ENCODE results near the gene ARHGAP4. TPM values are rescaled to one million over a fixed set of nuclear protein-coding genes. Genes with fewer than 3 reads are reported as not detected.

The ARHGAP4 gene
- total RNA-seq, 2 donors from 2014 or later = 56.0 to 65.0 TPM

DNA sequence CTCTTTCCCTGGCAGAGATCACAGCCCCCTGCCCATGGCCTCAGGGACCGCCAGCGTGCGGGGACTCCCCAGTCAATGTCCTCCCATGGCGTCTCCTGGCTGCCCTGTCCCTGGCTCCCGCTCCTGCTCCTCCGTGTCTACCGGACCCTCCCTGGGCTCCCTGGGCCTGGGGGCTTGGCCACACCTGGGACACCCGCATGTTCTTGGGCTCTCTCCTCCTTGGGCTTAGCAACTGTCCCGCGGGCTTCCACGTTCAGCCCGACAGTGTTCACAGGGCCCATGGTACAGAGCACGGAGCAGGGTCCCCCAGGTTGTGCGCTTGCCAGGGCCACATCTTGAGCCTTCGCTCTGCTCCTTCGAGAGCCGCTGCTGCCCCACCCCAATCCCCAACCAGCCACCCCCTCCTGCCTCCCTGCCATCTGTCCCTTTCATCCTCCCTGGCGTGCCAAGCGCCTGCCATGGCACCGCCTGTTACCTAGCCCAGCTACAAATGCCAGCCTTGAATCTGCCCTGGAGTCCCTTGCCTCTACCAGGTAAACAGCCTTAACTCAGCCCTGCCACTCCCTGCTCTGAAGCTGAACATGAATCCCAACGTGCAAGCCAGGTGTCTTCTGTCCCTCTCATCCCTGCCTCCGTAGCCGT lies 17.7 kb downstream of the ARHGAP4 start:
- H3K4me3 Mint-ChIP-seq = no peak overlapping the region
- peaks cover 56% of the 10 kb centered on the region for H3K9me3 Mint-ChIP-seq
- H3K27me3 Mint-ChIP-seq (ENCODE audit: insufficient read depth) = no peaks in the 10 kb centered on the region
- Histone ChIP-seq H3K27me3 (ENCODE audit: control insufficient read depth, insufficient read depth, low read length, poor library complexity, severe bottlenecking) (no peaks in the 10 kb centered on the region), H3K9ac (ENCODE audit: extremely low read depth, low read length, poor library complexity, severe bottlenecking) (no peak overlapping the region), H3K4me3 (ENCODE audit: low read length) (no peak overlapping the region), H3K9me3 (ENCODE audit: control insufficient read depth, low read length) (no peaks in the 10 kb centered on the region), H3K27ac (ENCODE audit: low read depth, low read length) (no peak overlapping the region), H3K36me3 (ENCODE audit: control insufficient read depth, insufficient read depth, low read length) (no peaks in the 10 kb centered on the region), H3K4me1 (ENCODE audit: control insufficient read depth, insufficient read depth, low read length) (no peaks in the 10 kb centered on the region)
- DNase-seq = peak; percentile 22
- H3K36me3 Mint-ChIP-seq (ENCODE audit: low read depth) = peaks cover 2% of the 10 kb centered on the region
- 95 to 98% methylated on average over 6 to 23 of the region's 23 CpGs for WGBS, 2 experiments (ENCODE audit: insufficient coverage in 1 of 2, insufficient read length in 1 of 2)
- TF ChIP-seq, protein P1, sequence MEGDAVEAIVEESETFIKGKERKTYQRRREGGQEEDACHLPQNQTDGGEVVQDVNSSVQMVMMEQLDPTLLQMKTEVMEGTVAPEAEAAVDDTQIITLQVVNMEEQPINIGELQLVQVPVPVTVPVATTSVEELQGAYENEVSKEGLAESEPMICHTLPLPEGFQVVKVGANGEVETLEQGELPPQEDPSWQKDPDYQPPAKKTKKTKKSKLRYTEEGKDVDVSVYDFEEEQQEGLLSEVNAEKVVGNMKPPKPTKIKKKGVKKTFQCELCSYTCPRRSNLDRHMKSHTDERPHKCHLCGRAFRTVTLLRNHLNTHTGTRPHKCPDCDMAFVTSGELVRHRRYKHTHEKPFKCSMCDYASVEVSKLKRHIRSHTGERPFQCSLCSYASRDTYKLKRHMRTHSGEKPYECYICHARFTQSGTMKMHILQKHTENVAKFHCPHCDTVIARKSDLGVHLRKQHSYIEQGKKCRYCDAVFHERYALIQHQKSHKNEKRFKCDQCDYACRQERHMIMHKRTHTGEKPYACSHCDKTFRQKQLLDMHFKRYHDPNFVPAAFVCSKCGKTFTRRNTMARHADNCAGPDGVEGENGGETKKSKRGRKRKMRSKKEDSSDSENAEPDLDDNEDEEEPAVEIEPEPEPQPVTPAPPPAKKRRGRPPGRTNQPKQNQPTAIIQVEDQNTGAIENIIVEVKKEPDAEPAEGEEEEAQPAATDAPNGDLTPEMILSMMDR (conservative IDR thresholded peaks at IDR 0.05) = no peak
- H3K27ac Mint-ChIP-seq = no peak overlapping the region
- H3K4me1 Mint-ChIP-seq = peaks cover 5% of the 10 kb centered on the region

DNA sequence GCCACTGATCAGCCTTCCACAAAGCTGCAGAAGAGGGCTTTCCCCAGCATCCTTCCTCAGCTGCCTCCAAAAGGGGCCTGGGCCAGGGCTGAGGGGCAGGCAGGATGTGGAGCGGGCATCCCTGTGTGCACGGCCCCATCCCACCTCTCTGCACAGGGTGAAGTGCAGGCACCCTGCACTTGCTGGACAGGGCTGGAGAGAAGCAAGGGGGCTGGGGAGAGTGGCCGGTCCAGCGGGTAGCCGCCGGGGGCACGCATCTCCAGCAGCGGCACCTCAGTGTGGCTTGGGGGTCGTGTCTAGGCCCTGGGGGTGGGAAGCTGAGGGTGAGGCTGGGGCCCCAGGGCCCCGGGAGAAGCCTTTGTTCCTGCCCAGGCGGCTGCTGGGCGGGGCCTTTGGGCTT lies 18.6 kb downstream of the ARHGAP4 start:
- Mint-ChIP-seq H3K27ac (no peak overlapping the region), H3K4me1 (peaks cover 5% of the 10 kb centered on the region), H3K36me3 (ENCODE audit: low read depth) (peaks cover 2% of the 10 kb centered on the region), H3K27me3 (ENCODE audit: insufficient read depth) (no peaks in the 10 kb centered on the region), H3K9me3 (peaks cover 61% of the 10 kb centered on the region), H3K4me3 (no peak overlapping the region)
- WGBS, 2 experiments (ENCODE audit: insufficient coverage in 1 of 2, insufficient read length in 1 of 2) = 91 to 93% methylated on average over 3 to 12 of the region's 12 CpGs
- peak; percentile 26 for DNase-seq
- Histone ChIP-seq H3K4me3 (ENCODE audit: low read length) (no peak overlapping the region), H3K36me3 (ENCODE audit: control insufficient read depth, insufficient read depth, low read length) (no peaks in the 10 kb centered on the region), H3K27ac (ENCODE audit: low read depth, low read length) (no peak overlapping the region), H3K27me3 (ENCODE audit: control insufficient read depth, insufficient read depth, low read length, poor library complexity, severe bottlenecking) (no peaks in the 10 kb centered on the region), H3K4me1 (ENCODE audit: control insufficient read depth, insufficient read depth, low read length) (no peaks in the 10 kb centered on the region), H3K9me3 (ENCODE audit: control insufficient read depth, low read length) (no peaks in the 10 kb centered on the region), H3K9ac (ENCODE audit: extremely low read depth, low read length, poor library complexity, severe bottlenecking) (no peak overlapping the region)
- TF ChIP-seq, protein P1 (conservative IDR thresholded peaks at IDR 0.05) = no peak

DNA sequence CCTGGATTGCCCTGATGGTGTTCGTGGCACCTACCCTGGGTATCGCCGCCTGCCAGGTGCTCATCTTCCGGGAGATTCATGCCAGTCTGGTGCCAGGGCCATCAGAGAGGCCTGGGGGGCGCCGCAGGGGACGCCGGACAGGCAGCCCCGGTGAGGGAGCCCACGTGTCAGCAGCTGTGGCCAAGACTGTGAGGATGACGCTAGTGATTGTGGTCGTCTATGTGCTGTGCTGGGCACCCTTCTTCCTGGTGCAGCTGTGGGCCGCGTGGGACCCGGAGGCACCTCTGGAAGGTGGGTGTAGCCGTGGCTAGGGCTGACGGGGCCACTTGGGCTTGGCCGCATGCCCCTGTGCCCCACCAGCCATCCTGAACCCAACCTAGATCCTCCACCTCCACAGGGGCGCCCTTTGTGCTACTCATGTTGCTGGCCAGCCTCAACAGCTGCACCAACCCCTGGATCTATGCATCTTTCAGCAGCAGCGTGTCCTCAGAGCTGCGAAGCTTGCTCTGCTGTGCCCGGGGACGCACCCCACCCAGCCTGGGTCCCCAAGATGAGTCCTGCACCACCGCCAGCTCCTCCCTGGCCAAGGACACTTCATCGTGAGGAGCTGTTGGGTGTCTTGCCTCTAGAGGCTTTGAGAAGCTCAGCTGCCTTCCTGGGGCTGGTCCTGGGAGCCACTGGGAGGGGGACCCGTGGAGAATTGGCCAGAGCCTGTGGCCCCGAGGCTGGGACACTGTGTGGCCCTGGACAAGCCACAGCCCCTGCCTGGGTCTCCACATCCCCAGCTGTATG lies 19.7 kb downstream of the ARHGAP4 start:
- no peaks in the 10 kb centered on the region for H3K27me3 Mint-ChIP-seq (ENCODE audit: insufficient read depth)
- no peak overlapping the region for H3K27ac ChIP-seq (ENCODE audit: low read depth, low read length)
- H3K27me3 ChIP-seq (ENCODE audit: control insufficient read depth, insufficient read depth, low read length, poor library complexity, severe bottlenecking) = no peaks in the 10 kb centered on the region
- H3K4me3 Mint-ChIP-seq = no peak overlapping the region
- no peak overlapping the region for H3K9ac ChIP-seq (ENCODE audit: extremely low read depth, low read length, poor library complexity, severe bottlenecking)
- peak; percentile 29 for DNase-seq
- TF ChIP-seq, protein P1 (conservative IDR thresholded peaks at IDR 0.05) = no peak
- WGBS, 2 experiments (ENCODE audit: insufficient coverage in 1 of 2, insufficient read length in 1 of 2) = 91 to 96% methylated on average over 8 to 27 of the region's 27 CpGs
- H3K27ac Mint-ChIP-seq = no peak overlapping the region
- no peak overlapping the region for H3K4me3 ChIP-seq (ENCODE audit: low read length)
- peaks cover 61% of the 10 kb centered on the region for H3K9me3 Mint-ChIP-seq
- H3K36me3 Mint-ChIP-seq (ENCODE audit: low read depth) = peaks cover 2% of the 10 kb centered on the region
- H3K9me3 ChIP-seq (ENCODE audit: control insufficient read depth, low read length) = no peaks in the 10 kb centered on the region
- H3K4me1 ChIP-seq (ENCODE audit: control insufficient read depth, insufficient read depth, low read length) = no peaks in the 10 kb centered on the region
- peaks cover 7% of the 10 kb centered on the region for H3K4me1 Mint-ChIP-seq
- no peaks in the 10 kb centered on the region for H3K36me3 ChIP-seq (ENCODE audit: control insufficient read depth, insufficient read depth, low read length)
